ENCODE results near the gene ZNF101.

The ZNF101 gene

DNA sequence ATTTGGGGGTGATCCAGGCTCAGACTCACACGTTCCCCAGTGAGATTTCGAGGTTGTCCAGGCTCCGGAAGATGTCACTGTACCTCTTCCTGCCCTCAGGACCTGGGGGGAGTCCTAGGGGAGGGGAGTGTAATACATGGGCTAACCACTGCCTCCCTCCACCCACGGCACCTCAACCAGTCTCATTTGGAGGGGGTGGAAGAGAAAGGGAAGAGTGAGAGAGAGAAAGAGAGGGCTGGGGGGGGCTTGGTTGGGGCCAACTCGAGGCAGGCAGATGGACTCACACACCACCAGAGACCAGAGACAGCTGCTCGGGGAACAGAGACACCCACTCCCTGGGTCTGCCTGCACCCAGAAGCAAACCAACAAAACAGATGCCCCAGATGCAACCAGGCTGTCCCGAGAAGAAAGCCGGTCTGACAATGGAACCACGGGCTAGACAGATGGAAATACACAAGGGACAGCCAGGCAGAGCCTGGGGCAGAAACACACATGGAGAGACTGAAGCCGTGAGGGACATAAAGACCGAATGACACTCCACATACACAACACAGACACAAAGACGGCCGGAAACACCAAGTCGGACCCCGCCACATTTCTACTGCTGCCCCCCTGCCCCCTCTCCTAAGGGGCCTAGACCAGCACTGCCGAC is 26.0 kb upstream of the ZNF101 start:
- no peak for DNase-seq (ENCODE audit: low read depth)

DNA sequence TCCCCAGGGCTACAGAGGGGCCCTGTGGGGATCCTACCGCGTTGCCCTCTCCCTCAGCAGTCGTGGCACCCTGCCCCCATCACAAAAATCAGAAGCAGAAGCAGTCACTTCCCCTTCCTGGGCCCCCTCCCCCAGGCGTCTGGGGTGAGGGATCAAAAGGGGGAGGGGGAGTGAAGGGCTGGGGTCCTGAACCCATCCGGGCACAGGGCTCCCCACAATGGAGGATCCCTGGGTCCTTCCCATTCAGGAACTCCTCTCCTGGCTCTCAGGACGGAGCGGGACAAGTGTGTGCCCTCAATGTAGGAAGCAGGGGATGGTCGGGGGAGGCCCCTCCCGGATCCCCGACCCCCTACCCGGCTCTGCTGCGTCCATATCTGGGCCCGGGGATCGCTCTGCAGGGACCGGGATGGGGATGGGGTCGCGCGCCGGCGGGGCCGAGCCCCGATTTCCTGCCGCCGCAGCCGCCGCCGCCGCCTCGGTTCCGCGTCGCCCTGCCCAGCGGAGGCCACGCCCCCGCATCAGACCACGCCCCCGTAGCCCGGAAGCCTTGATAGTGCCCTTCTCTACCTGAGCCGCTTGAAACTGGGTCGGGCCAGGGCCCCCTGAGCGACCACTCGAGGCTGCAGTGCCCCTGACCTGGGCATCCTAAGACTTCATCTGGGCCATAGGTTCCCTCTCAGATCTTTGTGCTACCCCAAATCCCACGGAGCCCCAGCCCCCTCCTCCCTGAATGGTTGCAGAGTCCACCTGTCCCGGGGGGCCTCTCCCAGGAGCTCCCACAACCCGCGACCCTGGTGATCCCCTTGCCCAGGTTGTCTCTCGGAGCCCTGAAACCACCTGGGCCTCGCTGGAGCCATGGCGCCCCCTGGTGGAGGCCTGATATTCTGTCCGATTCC is 25.2 kb upstream of the ZNF101 start, which contains the start of gene GMIP:
Gene GMIP, minus strand, starts transcription at position 500 of the 896 bp plus-strand sequence. Its CDS starts 128 bp downstream, at position 372.
- DNase-seq (ENCODE audit: low read depth): peak; percentile 88

DNA sequence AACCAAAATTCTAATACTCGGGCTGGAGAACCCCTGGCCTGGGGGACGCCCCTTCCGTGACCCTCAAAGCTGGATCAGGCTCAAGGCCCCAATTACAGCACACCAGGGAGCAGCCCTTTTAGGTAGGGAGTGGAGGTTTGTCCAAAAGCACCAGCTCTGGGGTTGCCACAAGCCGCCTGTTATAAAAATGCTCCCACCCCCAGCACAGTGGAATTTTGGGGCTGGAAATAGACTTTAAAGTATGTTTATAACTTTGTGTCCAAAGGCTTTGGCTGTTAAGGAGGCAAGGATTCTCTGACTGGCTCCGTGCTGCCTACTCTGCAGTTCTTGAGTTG is 24.6 kb upstream of the ZNF101 start:
- DNase-seq (ENCODE audit: low read depth): no peak

DNA sequence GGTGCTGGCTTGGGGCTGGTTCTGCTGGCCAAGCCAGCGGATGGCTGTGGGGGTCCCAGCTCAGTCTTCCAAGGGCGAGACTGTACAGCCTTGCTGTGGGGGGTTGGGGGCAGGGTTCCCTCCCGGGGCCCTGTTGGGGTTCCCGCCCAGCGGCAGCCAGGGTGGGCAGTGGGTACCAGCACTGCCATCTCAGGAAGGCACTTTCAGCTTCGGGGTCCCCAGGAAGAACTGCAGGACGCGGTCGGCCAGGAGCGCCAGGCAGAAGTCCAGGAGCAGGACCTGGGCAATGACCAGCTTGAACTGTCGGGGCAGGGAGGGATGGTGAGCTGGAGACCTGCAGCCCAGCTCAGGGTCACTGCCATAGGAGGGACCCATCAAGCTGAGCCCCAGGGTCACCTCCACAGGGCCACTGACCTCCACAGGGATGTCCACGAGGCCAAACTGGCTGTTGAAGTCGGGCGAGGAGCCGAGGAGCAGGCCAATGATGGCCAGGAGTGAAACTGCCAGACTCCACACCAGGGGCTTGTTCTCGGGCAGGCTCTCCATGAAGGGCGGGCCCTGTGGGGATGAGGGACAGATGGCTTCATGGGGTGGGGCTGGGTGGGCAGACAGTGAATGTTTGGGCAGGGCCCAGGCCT is 23.3 kb upstream of the ZNF101 start:
- DNase-seq (ENCODE audit: low read depth): no peak

DNA sequence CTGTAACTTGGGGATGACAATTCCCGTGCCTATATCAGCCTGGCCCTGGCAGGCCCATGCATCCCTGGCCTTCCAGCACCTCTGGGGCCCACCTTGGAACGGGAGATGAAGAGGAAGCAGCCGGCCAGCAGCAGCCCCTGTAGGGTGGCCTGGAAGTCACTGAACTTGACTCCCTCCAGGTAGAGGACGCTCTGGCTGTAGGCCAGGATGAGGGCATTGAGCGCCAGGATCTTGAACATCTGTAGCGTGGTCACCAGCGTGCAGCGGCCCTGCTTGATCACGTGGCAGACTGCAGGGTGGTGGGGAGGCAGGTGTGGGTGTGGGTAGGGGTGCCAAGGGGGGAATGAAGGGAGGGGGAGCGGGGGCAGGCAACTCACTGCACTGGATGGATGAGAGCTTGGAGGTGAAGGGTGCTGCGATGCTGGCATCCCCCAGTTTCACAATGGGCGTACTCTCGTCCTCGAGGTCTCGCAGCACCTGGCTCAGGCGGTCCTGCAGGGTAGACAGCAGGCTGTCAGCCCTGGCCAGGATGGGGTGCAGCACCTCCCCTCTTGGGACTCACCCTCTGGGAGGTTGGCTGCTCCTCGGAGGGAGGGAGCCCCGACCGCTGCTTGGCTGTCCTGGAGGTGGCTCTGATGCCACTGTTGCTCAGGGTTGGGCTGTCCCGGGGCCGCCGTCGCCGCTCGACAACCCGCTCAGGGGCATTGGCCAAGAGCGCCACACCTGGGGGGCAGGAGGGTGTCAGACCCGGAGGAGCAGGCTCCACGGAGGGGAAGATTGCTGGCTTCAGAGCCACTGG is 21.4 kb upstream of the ZNF101 start:
- DNase-seq (ENCODE audit: low read depth): no peak

DNA sequence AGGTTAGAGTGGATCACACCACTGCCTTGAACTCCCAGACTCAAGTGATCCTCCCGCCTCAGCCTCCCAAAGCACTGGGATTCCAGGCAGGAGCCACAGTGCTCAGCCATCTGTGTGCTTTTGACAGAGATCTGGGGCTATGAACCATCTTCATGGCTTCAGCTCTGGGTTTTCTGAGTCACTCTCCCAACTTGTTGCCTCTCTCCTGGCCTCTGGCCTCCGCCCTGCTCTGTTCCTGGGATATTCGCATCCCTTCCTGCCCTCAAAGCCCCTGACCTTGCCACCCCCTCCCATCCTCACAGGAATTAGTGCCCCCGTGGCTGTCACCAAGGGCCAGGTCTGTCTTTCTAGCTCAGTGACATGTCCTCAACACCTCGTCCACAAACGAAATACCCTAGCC is 19.5 kb upstream of the ZNF101 start:
- no peak for DNase-seq (ENCODE audit: low read depth)

DNA sequence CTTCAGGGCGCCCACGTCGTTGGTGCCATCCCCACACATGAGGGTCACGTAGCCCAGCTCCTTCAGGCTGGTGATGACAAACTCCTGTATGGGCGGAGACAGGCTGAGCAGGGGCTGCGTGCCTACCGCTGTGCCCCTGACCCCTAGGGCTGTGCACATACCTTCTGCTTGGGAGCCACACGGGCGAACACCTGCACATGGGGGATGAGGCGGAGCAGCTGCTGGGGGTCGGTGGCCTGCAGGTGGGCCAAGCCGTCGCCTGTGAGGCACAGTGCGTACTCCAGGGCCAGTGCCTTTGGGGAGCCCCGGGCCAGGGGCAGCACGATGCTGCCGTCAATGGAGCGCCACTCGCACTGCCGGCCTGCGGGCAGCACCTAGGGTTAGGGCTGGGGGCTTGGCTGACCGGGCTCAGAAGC is 19.1 kb upstream of the ZNF101 start:
- no peak for DNase-seq (ENCODE audit: low read depth)

DNA sequence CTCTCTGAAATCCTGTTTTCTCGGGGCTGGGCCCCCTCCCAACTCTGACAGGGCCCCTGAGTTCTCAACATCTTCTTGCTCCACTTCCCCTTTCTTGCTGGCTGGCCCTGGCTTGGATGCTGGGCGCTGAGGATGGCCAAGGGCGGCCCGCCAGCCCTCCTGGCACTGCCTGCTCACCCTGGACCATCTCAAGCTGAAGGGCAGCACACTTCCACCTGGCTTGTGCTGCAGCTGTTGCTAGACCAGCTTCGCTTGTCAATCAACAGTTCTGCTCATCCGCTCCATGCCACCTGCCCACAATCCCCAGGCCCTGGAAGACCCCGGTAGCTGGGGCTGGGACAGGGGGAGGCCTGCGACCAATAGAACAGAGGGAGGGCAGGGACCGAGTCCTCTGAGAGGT is 18.3 kb upstream of the ZNF101 start:
- no peak for DNase-seq (ENCODE audit: low read depth)

DNA sequence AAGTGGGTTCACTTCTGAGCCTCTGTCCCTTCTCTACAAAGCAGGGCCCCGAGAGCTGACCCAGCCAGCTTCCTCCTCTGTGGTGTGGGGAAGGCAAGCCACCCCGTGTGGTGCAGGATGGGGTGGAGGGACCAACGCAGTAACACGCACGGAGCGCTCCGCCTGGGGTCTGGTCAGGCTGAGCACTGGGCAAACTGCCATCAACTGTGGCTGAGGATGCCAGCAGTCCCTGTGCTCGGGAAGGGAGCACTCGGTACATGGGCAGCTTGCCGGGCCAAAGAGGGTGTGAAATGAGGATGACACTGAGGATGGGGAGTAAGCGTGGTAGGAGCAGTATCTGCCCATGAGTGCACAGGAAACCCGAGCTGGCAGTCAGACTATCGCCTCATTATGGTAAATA is 17.6 kb upstream of the ZNF101 start:
- no peak for DNase-seq (ENCODE audit: low read depth)

DNA sequence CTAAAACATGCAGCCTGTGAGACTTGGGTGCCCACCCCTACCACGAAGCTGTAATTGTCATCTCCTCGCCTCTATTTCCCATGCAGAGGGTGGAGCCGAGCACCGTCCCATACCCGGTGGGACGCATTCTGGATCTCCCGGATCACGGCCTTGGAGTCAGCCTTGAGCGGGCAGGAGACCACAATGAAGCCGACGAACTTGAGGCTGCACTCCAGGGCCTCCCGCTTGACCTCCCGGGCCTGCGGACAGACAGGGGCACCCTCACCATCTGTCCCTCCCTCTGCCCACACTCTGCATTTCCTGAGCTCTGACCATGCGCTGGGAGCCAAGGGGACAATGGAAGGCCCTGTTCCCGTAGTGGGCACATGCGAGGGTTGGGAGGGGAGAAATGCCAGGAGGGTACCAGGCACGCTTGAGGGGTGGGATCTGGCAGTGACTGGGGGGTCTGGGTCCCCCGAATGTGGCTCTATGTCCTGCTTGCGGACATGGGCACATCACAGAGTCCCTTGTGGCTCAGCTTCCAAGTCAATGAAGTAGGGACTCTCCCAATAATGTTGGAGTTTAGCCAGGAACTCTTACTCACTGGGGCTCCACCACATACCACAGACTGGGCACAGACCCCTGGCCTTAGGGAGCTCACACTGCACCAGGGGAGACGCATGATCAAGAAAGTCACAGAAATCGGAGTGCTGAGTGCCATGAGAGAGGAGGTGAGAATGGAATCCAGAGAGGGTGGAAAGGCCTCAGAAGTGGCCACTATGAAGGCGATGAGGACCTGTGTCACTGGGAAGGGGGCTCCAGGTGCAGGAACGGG is 15.9 kb upstream of the ZNF101 start:
- no peak for DNase-seq (ENCODE audit: low read depth)

DNA sequence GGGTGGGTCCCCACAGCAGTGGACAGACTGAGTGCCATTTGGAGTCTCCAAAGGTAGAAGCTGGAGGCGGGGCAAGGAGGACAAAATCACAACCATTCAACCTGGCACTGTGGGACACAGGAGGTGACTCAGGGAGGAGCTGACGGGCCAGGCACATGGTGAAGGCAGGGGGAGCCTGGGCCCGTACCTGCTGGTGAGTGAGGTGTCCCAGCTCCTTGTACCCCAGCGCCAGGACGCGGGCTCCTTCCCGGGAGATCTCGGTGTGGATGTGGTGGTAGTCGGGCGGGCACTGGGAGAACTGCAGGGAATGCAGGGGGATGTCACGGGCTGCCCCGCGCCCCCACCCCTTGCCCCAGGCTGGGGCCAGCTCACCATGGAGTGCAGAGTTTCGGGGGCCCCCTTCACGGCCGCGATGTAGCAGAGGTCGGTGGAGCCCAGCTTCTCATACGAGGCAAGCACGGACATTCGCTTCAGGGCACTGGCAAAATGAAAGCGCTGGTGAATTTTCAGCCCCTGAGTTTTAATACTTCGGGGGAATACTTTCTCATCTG is 15.0 kb upstream of the ZNF101 start:
- DNase-seq (ENCODE audit: low read depth): no peak

DNA sequence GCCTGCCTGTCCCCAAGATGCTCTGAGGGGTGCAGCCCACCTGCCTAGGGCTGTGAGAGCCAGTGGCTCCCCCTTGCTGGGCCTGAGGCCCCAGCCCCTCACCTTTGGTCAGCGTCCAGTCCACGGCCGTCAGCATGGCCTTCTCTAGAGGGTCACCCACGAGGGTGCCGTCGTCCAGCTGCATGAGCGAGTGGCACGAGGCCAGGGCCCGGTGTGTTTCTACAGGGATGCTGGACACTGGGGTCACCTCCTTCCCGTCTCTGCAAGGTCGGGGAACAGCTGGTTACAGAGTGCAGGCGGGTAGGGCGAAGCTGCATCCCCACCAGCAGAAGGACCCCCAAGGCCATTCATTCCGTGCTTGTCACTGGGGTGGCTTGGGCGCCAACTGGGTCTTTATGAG is 14.2 kb upstream of the ZNF101 start:
- no peak for DNase-seq (ENCODE audit: low read depth)

DNA sequence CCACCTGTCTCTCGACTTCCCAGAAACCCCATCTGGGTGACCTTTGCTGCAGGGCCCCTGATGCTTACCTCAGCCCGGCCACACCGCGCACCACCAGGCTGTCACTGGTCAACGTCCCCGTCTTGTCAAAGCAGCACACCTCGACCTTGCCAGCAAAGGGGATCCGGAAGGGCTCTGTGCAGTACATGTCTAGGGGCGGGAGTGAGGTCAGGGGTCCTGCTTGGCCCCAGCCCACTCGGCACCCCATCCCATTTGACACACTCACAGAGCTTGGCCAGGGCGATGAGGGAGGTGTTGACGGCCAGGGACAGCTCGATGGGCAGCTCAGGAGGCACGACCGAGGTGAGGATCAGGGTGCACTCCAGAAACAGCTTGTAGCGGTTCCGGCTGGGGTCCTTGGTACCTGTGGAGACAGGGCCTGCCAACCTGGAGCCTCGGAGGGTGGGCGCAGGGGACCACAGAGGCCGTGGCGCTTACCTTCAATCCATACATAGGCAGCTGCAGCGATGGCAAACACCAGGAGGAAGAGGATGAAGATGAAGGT is 13.5 kb upstream of the ZNF101 start:
- DNase-seq (ENCODE audit: low read depth): no peak

DNA sequence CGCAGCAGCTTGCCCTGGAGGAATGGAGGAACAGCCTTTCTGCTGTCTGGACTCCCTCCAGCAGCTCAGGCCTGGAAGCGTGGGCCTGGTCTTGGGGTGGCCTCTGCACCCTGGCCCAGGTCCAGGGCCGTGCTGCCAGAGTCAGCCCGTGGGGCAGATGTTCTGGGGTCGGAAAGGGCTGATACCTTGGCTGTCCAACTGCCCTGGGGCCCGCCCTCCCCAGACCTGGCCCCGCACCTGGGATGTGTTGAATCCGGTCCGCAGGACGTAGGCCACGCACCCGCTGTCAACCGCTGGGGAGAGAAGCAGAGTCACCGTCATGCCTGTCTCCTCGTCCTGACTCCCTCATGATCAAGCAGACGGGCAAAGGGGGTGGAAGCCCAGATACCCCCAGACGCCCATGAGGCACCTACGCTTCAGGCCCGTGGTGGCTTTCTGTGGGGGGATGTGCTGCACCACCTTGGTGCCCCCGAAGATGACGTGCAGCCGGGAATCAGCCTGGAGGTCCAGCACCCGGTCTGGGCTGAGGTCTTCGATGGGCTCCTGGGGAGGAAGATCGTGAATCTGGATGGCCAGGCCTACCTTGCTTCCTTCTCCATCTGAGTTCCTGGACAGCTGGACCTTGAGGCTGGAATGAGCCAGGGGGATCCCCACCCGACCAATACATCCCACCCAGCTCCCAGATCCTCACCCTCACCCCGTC is 12.8 kb upstream of the ZNF101 start:
- no peak for DNase-seq (ENCODE audit: low read depth)

DNA sequence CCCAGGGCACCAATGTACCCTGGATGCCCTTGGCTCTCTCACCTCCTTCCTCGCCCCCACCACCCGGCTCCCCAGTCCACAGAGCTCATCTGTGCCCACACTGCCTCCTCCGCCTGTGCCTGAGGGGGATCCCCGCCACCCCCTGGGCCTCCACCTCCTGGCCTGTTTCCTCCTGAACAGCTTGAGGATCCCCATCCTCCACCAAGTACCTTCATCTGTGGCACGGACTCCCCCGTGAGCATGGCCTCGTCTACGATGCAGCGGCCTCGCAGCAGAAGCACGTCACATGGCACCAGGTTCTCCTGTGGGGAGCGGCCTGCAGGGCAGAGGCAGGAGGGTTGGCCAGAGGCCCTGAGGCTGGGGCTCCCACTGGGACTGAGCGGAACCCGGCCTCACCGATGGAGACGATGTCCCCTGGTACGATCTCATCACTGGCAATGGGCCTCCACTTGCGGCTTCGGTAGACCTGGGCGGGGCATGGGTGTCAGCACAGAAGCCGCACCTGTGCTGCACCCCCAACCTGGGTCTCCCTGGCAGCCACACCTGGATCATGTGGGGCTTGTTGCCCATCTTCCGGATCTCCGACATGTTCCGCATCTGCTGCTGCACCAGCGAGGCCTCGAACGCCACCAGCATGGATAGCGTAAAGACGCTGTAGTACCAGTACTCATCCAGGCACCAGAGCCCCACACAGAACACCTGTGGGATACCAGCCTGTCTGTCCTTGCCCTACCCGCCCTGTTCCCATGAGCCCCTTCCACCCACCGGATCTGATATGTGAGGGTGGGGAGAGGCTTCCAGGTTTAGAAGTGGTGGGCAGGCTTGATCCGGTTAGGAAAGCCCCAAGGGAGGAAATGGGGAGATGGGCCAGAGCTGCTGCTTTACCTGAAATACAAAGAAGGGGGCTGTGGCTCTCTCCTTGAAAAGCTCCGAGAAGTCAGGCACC is 11.9 kb upstream of the ZNF101 start:
- DNase-seq (ENCODE audit: low read depth): no peak

DNA sequence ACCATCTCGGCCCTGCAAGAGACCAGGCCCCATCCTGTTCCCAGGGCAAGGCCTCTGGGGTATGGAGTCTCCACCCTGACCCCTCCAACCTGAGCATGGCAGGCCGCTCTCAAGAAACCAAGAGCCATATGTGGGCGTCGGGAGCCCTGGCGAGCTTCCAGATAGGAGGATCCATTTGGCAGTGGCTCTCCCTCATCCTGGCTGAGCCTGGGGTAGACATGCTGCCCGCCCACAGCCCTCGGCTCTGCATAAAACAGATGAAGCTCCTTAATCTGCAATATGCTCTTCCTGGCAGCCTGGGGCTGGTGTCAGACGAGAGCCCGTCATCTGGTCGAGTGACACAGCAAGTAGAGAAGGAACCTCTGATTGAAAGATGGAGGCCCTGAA is 11.2 kb upstream of the ZNF101 start:
- no peak for DNase-seq (ENCODE audit: low read depth)

DNA sequence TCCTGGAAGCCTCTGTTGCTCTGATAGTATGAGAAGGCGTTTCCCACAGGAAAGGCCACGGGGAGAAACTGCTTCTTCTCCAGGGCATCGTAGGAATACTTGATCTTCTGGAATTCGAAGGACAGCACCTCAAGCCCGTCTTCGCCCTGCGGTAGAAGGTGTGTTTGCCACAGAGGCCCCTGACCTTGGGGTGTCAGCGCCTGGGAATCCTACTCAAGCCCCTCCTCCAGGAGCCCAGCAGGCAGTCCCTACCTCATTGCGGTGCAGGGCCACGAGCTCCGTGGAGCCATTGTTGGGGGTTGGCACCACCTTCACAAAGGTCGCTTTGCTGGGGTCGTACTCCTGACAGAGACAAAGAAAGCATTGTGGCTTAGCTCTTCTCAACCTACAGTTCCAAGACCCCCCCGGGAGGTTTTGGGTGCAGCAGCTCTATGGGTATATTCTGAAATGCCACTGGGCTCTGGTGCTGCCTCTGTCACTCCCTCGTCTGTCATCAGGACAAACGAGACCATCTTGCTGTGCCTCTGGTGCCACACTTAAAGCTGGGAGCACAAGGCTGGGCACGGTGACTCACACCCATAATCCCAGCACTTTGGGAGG is 8.9 kb upstream of the ZNF101 start:
- DNase-seq (ENCODE audit: low read depth): no peak

DNA sequence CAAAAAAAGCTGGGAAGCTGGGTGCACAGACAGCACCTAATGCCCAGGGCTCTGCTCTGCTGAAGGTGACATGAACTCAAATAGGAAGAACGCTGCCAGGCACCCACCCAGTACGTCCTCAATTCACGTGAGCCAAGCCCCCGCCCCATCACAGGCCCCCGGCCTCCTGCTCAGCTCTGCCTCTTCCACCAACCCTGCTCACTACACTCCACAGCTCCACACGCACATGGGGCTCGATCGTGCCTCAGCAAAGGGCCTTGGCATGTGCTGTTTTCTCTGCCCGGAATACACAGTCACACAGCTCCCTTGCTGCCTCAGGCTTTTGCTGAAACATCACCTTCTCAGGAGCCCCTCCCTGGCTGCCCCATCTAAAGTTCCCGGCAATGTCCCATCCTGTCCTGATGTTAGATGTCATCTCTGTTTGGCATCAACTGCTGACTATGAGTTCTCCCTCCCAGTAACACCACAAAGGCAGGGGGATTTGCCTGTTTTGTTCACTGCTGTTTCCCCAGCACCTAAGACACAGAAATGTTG is 7.4 kb upstream of the ZNF101 start:
- no peak for DNase-seq (ENCODE audit: low read depth)
